ENCODE data around the gene LMBRD2.

LMBRD2 gene

DNA sequence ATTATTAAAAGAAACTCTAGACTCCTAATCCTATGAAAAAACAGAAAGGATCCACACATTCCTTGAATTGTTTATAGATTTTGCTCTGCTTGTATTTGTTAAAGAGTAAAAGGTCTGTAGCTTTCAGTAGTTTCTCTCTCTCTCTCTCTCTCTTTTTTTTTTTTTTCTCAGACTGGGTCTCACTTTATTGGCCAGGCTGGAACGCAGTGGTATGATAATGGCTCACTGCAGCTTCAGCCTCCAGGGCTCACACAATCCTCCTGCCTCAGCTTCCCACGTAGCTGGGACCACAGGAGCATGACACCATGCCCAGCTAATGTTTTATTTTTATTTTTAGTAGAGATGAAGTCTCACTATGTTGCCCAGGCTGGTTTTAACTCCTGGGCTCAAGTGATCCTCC is 94.3 kb downstream of the LMBRD2 start:
- TF ChIP-seq, protein P1, sequence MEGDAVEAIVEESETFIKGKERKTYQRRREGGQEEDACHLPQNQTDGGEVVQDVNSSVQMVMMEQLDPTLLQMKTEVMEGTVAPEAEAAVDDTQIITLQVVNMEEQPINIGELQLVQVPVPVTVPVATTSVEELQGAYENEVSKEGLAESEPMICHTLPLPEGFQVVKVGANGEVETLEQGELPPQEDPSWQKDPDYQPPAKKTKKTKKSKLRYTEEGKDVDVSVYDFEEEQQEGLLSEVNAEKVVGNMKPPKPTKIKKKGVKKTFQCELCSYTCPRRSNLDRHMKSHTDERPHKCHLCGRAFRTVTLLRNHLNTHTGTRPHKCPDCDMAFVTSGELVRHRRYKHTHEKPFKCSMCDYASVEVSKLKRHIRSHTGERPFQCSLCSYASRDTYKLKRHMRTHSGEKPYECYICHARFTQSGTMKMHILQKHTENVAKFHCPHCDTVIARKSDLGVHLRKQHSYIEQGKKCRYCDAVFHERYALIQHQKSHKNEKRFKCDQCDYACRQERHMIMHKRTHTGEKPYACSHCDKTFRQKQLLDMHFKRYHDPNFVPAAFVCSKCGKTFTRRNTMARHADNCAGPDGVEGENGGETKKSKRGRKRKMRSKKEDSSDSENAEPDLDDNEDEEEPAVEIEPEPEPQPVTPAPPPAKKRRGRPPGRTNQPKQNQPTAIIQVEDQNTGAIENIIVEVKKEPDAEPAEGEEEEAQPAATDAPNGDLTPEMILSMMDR (IDR thresholded peaks at IDR 0.05; ENCODE audit: low read depth, low read length) = no peak
- Histone ChIP-seq H3K27ac (no peak overlapping the region), H3K27me3 (ENCODE audit: insufficient read depth, low read depth, severe bottlenecking) (no peaks in the 10 kb centered on the region), H3K36me3 (no peaks in the 10 kb centered on the region), H3K9me3 (ENCODE audit: severe bottlenecking) (no peaks in the 10 kb centered on the region), H3K4me3 (ENCODE audit: low read depth, low read length) (no peak overlapping the region)
- DNase-seq = no peak

DNA sequence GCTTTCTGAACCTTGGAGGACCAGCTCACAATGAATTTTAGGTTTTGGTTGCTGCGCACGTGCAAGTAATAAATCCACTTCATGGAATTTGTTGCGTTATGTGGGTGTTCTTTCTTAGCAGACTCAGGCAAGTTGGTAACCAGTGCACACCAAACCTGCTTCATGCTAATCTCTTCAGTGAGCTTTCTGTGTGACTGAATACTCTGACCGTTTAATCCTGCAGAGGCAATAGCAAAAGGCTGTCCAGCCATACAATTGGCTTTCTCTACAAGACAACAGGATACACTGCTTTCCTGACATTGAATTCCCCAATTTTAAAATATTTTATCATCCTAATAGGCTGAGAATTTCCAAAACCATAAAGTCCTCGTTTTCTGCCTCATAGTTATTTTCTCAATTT is 95.3 kb downstream of the LMBRD2 start:
- Histone ChIP-seq H3K27ac (no peak overlapping the region), H3K36me3 (no peaks in the 10 kb centered on the region), H3K27me3 (ENCODE audit: insufficient read depth, low read depth, severe bottlenecking) (no peaks in the 10 kb centered on the region), H3K4me3 (ENCODE audit: low read depth, low read length) (no peak overlapping the region), H3K9me3 (ENCODE audit: severe bottlenecking) (no peaks in the 10 kb centered on the region)
- DNase-seq = no peak
- TF ChIP-seq, protein P1 (IDR thresholded peaks at IDR 0.05; ENCODE audit: low read depth, low read length) = no peak

DNA sequence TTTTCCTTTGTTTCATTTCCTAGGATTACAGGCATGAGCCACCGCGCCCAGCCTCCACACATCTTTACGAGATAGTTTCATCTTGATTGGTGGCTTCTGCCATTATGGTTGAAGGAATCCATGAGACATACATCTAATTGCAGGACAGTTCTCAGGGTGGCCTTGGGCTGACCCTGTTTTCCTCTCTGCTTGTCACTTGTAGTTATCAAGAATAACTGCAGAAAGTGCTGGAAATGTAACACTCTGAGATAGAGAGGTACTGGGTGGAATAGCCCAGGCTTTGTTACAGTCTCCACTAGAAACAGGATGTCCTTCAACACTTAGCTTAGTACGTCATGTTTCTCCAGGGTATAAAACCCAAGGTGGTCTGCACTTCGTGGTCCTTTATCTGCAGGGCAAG is 95.7 kb downstream of the LMBRD2 start:
- Histone ChIP-seq H3K27ac (no peak overlapping the region), H3K27me3 (ENCODE audit: insufficient read depth, low read depth, severe bottlenecking) (no peaks in the 10 kb centered on the region), H3K36me3 (no peaks in the 10 kb centered on the region), H3K4me3 (ENCODE audit: low read depth, low read length) (no peak overlapping the region), H3K9me3 (ENCODE audit: severe bottlenecking) (no peaks in the 10 kb centered on the region)
- TF ChIP-seq, protein P1 (IDR thresholded peaks at IDR 0.05; ENCODE audit: low read depth, low read length) = no peak
- DNase-seq = no peak

DNA sequence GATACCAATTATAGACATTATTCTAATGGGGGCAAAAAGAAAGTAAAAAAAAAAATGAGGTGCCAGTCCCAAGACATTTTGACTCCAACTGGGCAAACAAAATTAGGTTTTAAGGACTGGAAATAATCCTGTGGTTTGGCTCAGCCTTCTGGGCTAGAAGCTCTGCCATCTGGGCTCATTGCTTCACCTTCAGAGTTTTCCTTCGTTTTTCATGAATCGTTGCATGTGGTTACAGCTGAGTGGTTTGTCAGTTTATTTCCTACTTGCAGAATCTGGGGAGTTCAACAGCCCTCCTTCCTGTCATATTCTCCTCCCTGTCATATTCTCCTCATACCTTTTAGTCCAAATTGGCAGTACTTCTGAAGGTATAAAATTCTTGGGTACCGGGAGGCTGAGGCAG is 97.0 kb downstream of the LMBRD2 start:
- H3K27ac ChIP-seq = no peak overlapping the region
- H3K36me3 ChIP-seq = no peaks in the 10 kb centered on the region
- TF ChIP-seq, protein P1 (IDR thresholded peaks at IDR 0.05; ENCODE audit: low read depth, low read length) = no peak
- no peaks in the 10 kb centered on the region for H3K27me3 ChIP-seq (ENCODE audit: insufficient read depth, low read depth, severe bottlenecking)
- no peak for DNase-seq
- no peak overlapping the region for H3K4me3 ChIP-seq (ENCODE audit: low read depth, low read length)
- no peaks in the 10 kb centered on the region for H3K9me3 ChIP-seq (ENCODE audit: severe bottlenecking)

DNA sequence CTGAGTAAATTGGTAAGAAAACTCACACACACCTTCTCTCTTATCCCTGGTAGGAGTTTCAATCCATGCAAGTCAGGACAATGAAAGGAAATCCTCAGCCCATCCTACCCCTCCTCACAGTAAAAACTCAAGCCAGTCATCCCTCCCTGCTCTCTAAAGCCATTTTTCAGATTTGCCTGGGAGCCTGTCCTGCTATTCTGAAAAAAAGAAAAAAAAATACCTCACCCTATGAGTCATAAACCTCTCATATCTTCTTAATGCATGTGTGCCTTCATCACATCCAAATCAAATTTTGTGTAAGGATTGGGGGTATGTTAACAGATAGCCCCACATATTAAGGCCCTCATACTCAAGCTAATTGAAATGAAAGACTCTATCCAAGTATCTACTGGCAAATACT is 99.1 kb downstream of the LMBRD2 start:
- Histone ChIP-seq H3K27me3 (ENCODE audit: insufficient read depth, low read depth, severe bottlenecking) (no peaks in the 10 kb centered on the region), H3K4me3 (ENCODE audit: low read depth, low read length) (no peak overlapping the region), H3K9me3 (ENCODE audit: severe bottlenecking) (no peaks in the 10 kb centered on the region), H3K27ac (no peak overlapping the region), H3K36me3 (no peaks in the 10 kb centered on the region)
- DNase-seq = no peak
- TF ChIP-seq, protein P1 (IDR thresholded peaks at IDR 0.05; ENCODE audit: low read depth, low read length) = no peak

DNA sequence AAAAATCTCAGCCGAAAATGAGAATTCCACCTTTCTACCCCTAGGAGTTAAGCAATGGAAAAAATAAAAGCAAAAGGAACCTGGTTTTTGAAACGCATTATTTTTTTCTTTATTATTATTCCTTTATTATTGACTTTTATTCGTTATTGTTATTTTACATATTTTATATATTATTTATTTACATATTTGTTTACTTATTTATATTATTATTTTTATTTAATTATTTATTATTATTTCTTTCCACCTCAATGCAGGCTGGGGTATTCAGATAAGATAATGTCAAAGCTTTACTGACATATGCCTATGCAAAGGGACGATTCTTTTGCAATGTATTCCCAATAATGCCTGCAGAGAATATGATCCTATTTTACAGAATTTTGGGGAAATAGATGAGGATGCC is 101.7 kb downstream of the LMBRD2 start:
- no peak overlapping the region for H3K27ac ChIP-seq
- H3K36me3 ChIP-seq = no peaks in the 10 kb centered on the region

More for the DNA sequence above, 101.7 kb downstream of the LMBRD2 start:
- no peaks in the 10 kb centered on the region for H3K27me3 ChIP-seq (ENCODE audit: insufficient read depth, low read depth, severe bottlenecking)
- DNase-seq = no peak
- no peaks in the 10 kb centered on the region for H3K9me3 ChIP-seq (ENCODE audit: severe bottlenecking)
- TF ChIP-seq, protein P1 (IDR thresholded peaks at IDR 0.05; ENCODE audit: low read depth, low read length) = no peak
- no peak overlapping the region for H3K4me3 ChIP-seq (ENCODE audit: low read depth, low read length)

Measured in WERI-Rb-1 (cell line).